K562 (cell line): ENCODE results near the gene DEPDC1B. TPM values are rescaled to one million over a fixed set of nuclear protein-coding genes. Genes with fewer than 3 reads are reported as not detected.
A peak's percentile ranks its signal among the peaks of the same experiment; 100 is the strongest.

ENCODE experiments used
- CBX1 ChIP-seq: sonication (generic); IDR thresholded peaks from 2 replicates; pipeline ENCODE4 v1.6.1; 2016; ENCODE audit warnings: antibody characterized with exemption, low read depth, mild to moderate bottlenecking
- CTBP1 ChIP-seq: fragments of 450-650 bp; IDR thresholded peaks from 2 replicates; pipeline ENCODE4 v1.6.1; 2016; ENCODE audit warnings: borderline replicate concordance
- GTF2F1 ChIP-seq: IDR thresholded peaks from 2 replicates; pipeline ENCODE4 v1.6.1; 2011; ENCODE audit warnings: low read depth, low read length, improper control_type of control experiment
- JUND ChIP-seq, 2 experiments: IDR thresholded peaks; 2 replicates in 1 of 2; 3 replicates in 1 of 2; pipeline ENCODE4 v1.6.1; 2011; ENCODE audit warnings: borderline replicate concordance in 2 of 2, low read depth in 2 of 2, low read length in 2 of 2, improper control_type of control experiment in 1 of 2, missing biosample characterization in 1 of 2, missing genetic modification characterization in 1 of 2, missing genetic modification reagents in 1 of 2
- KDM5B ChIP-seq: fragments of 200-600 bp; sonication (generic); IDR thresholded peaks from 2 replicates; pipeline ENCODE4 v1.6.1; 2012; ENCODE audit warnings: low read depth, mild to moderate bottlenecking, moderate library complexity, low read length, control low read depth, inconsistent platforms; ENCODE audit not compliant: insufficient replicate concordance
- LEF1 ChIP-seq: fragments of 450-650 bp; IDR thresholded peaks from 2 replicates; pipeline ENCODE4 v1.6.1; 2016; ENCODE audit warnings: mild to moderate bottlenecking
- MYC ChIP-seq, 2 experiments: fragments of 250-450 bp in 1 of 2; sonication (Bioruptor Pico) in 1 of 2; IDR thresholded peaks; 2 replicates each; pipeline versions ENCODE4 v1.5.1 to v1.6.1; 2012 to 2021; ENCODE audit warnings: low read depth in 2 of 2, borderline replicate concordance in 1 of 2, improper control_type of control experiment in 1 of 2, low read length in 1 of 2, mild to moderate bottlenecking in 1 of 2, moderate library complexity in 1 of 2
- NEUROD1 ChIP-seq: fragments of 150-350 bp; IDR thresholded peaks from 2 replicates; pipeline ENCODE4 v1.6.1; 2014; ENCODE audit warnings: borderline replicate concordance, low read length, low read depth; ENCODE audit not compliant: partially characterized antibody
- PBX2 ChIP-seq, 2 experiments: IDR thresholded peaks in 1 of 2; conservative IDR thresholded peaks in 1 of 2; 2 replicates each; pipeline ENCODE4 v1.6.1; 2016; ENCODE audit warnings: low read depth in 2 of 2, mild to moderate bottlenecking in 1 of 2, missing compliant biosample characterization in 1 of 2, missing genetic modification characterization in 1 of 2, moderate library complexity in 1 of 2
- PTBP1 ChIP-seq: fragments of 200-400 bp; formaldehyde crosslinking; IDR thresholded peaks from 2 replicates; pipeline ENCODE4 v1.6.1; 2017; ENCODE audit warnings: low read depth, low read length
- RCOR1 ChIP-seq, 2 experiments: IDR thresholded peaks; 2 replicates each; pipeline ENCODE4 v1.6.1; 2012; ENCODE audit warnings: low read depth in 2 of 2, low read length in 2 of 2, borderline replicate concordance in 1 of 2, improper control_type of control experiment in 1 of 2
- SMARCE1 ChIP-seq: fragments of 450-650 bp; IDR thresholded peaks from 2 replicates; pipeline ENCODE4 v1.7.1; 2016; ENCODE audit warnings: mild to moderate bottlenecking
- TCF7 ChIP-seq: sonication (generic); IDR thresholded peaks from 2 replicates; pipeline ENCODE4 v1.6.1; 2016; ENCODE audit warnings: antibody characterized with exemption, borderline replicate concordance
- TGIF2 ChIP-seq: sonication (generic); formaldehyde crosslinking; IDR thresholded peaks from 2 replicates; pipeline ENCODE4 v1.8.1; 2022; ENCODE audit warnings: mild to moderate bottlenecking, missing genetic modification reagents, moderate library complexity
- VEZF1 ChIP-seq: fragments of 200-800 bp; sonication (Bioruptor generic); IDR thresholded peaks from 2 replicates; pipeline ENCODE4 v1.6.1; 2017; ENCODE audit warnings: missing genetic modification characterization, missing compliant biosample characterization
- ZBTB8A ChIP-seq: fragments of 450-650 bp; IDR thresholded peaks from 2 replicates; pipeline ENCODE4 v1.6.1; 2018; ENCODE audit warnings: mild to moderate bottlenecking, moderate library complexity; ENCODE audit not compliant: partially characterized antibody
- ZMIZ1 ChIP-seq, 2 experiments: fragments of 150-350 bp in 1 of 2; IDR thresholded peaks; 2 replicates each; pipeline ENCODE4 v1.6.1; 2012 to 2016; ENCODE audit warnings: low read depth in 2 of 2, low read length in 2 of 2, mild to moderate bottlenecking in 1 of 2, moderate library complexity in 1 of 2
- polyA plus RNA-seq, 8 experiments: library from polyadenylated mRNA; depleted of rRNA in 4 of 8; stranded (reverse) in 5 of 8; unstranded in 3 of 8; fragments of >200 nt; fragmentation: Nextera tagmentation in 2 of 8; fragmentation: Illumina TruSeq in 1 of 8; extraction: Ambion mirVana in 2 of 8; extraction: Trizol in 1 of 8; gene quantifications; 2 replicates each; pipeline versions ENCODE4 v1.2.1 to v1.2.3, GENCODE V29; 2011 to 2014; ENCODE audit warnings: inconsistent platforms in 1 of 8, missing spikeins in 1 of 8
- total RNA-seq, 7 experiments: library from RNA; depleted of rRNA in 6 of 7; stranded (reverse); fragments of >200 nt in 6 of 7; fragmentation: Illumina TruSeq in 2 of 7; extraction: Trizol in 2 of 7; gene quantifications; 2 replicates each; pipeline versions ENCODE4 v1.2.1 to v1.2.3, GENCODE V29; 2011 to 2021; ENCODE audit warnings: low replicate concordance in 1 of 7

Gene DEPDC1B
- total and polyA plus RNA-seq, 9 of the 15 experiments (the other 6 are each of a cell fraction or from before 2014, with no cell fraction given): 36.0 to 67.2 (median 44.5) TPM

- TF ChIP-seq TGIF2 (CRISPR knock-in tag) (0 out of 2 replicates have a peak, but pooled peaks have one; percentile 76), CBX1 (peak; percentile 96), SMARCE1 (no peak; the same call in 1 of the 2 replicates), ZMIZ1 (IDR thresholded peaks at IDR 0.05; ENCODE audit: low read depth in 2 of 2, low read length in 2 of 2) (no peak), LEF1 (0 out of 2 replicates have a peak, but pooled peaks have one; percentile 14), VEZF1 (CRISPR knock-in tag) (peak; percentile 52), PBX2 (CRISPR knock-in tag; IDR thresholded peaks at IDR 0.05; ENCODE audit: low read depth) (no peak), PBX2 (tag; conservative IDR thresholded peaks at IDR 0.05; ENCODE audit: low read depth) (no peak), RCOR1 (IDR thresholded peaks at IDR 0.05; ENCODE audit: borderline replicate concordance in 1 of 2, low read depth in 2 of 2, low read length in 2 of 2) (peak in 1 of 2 experiments; percentile 47; a peak in 2 of 4 replicates), JUND (IDR thresholded peaks at IDR 0.05; ENCODE audit: borderline replicate concordance, low read depth, low read length) (peak; percentile 36; the same call in 1 of the 2 replicates), JUND (tag; IDR thresholded peaks at IDR 0.05; ENCODE audit: borderline replicate concordance, low read depth, low read length) (no peak), MYC (IDR thresholded peaks at IDR 0.05; ENCODE audit: low read depth, low read length) (peak; percentile 88), MYC (CRISPR knock-in tag; IDR thresholded peaks at IDR 0.05; ENCODE audit: borderline replicate concordance, low read depth) (peak; percentile 76), NEUROD1 (no peak), ZBTB8A (no peak), GTF2F1 (no peak), PTBP1 (no peak), TCF7 (no peak; the same call in 1 of the 2 replicates), KDM5B (peak; percentile 91), CTBP1 (peak; percentile 85; the same call in 1 of the 2 replicates)
Measured at GRCh38 chr5:60699609-60700415, at the start of gene DEPDC1B (continued).
